GM12801 (cell line): ENCODE measurements around the gene NMNAT3.

Source experiments
- CTCF ChIP-seq: IDR thresholded peaks from one replicate; pipeline ENCODE4 v1.5.1; 2011; ENCODE audit warnings: control low read depth; ENCODE audit not compliant: insufficient read length; ENCODE audit errors: extremely low read depth

Gene NMNAT3

GRCh38 chr3:139554628-139555027 lies 123.1 kb downstream of the NMNAT3 start:
- TF ChIP-seq CTCF, result no peak

GRCh38 chr3:139552632-139553365 lies 125.0 kb downstream of the NMNAT3 start:
- TF ChIP-seq CTCF, result no peak

GRCh38 chr3:139548801-139549200 lies 129.0 kb downstream of the NMNAT3 start:
- TF ChIP-seq CTCF, result no peak

- no peak for TF ChIP-seq CTCF
Observed at GRCh38 chr3:139547666-139548065, 130.1 kb downstream of the NMNAT3 start.

GRCh38 chr3:139546772-139547171 lies 131.0 kb downstream of the NMNAT3 start:
- no peak for TF ChIP-seq CTCF

GRCh38 chr3:139541532-139542288 lies 136.1 kb downstream of the NMNAT3 start:
- no peak for TF ChIP-seq CTCF

GRCh38 chr3:139540651-139541531 lies 136.9 kb downstream of the NMNAT3 start:
- no peak for TF ChIP-seq CTCF
